HepG2 (cell line): ENCODE data around the gene CCDC93. TPM values are rescaled to one million over a fixed set of nuclear protein-coding genes. Genes with fewer than 3 reads are reported as not detected.

ENCODE experiments used
- ATAC-seq: fragments of 200-7000 bp; cut with Tn5 transposase; 3 replicates; pipeline ENCODE4 v1.9.1; 2020; ENCODE audit warnings: mild to moderate bottlenecking, moderate library complexity
- BruUV-seq: library from RNA; stranded (reverse); fragments of 400-500 nt; replicated peaks from 2 replicates; lab custom pipeline; 2021; lab: Mats Ljungman, UMichigan
- CTCF ChIA-PET: fragments of 300-600 bp; formaldehyde crosslinking; extraction: SDS; loops from one replicate; lab custom pipeline; 2021; ENCODE audit warnings: low total read pairs, inconsistent platforms, low intra/inter-chr PET ratio; lab: Yijun Ruan, JAX
- POLR2A ChIA-PET: fragments of 350-600 bp; sonication (Branson Sonifier 250); formaldehyde crosslinking; loops from one replicate; lab custom pipeline; 2020; ENCODE audit warnings: antibody characterized with exemption, inconsistent platforms; lab: Yijun Ruan, JAX
- DNase-seq: peaks from one replicate; pipeline ENCODE4 v3.0.0-alpha.2; 2015; ENCODE audit warnings: low spot score
- FAIRE-seq: peaks from 3 replicates; lab custom pipeline; 2011; peaks lifted over from hg19 to GRCh38; lab: Jason Lieb, UNC
- H2AFZ ChIP-seq: one replicate; pipeline ENCODE4 v1.6.1; 2011; ENCODE audit warnings: low read length, inconsistent platforms
- H3K27ac ChIP-seq: fragments of 300-600 bp; 3 replicates; pipeline ENCODE4 v1.8.0; 2011; ENCODE audit warnings: mixed run types, mild to moderate bottlenecking, mixed read lengths, low read length, inconsistent platforms; ENCODE audit not compliant: insufficient read depth; ENCODE audit errors: extremely low read length
- H3K27me3 ChIP-seq, 2 experiments: fragments of 200-600 bp in 1 of 2; 2 replicates in 1 of 2; 3 replicates in 1 of 2; pipeline versions ENCODE4 v1.6.0 to v1.8.0; 2011; ENCODE audit warnings: low read length in 2 of 2, mild to moderate bottlenecking in 2 of 2, moderate library complexity in 2 of 2, inconsistent platforms in 1 of 2; ENCODE audit not compliant: insufficient read depth in 2 of 2, control insufficient read depth in 1 of 2
- H3K36me3 ChIP-seq, 2 experiments: fragments of 200-600 bp in 1 of 2; replicated peaks in 1 of 2; 2 replicates in 1 of 2; 3 replicates in 1 of 2; pipeline versions ENCODE4 v1.5.1 to v1.8.0; 2011; ENCODE audit warnings: low read length in 2 of 2, inconsistent platforms in 1 of 2; ENCODE audit not compliant: insufficient read depth in 2 of 2, control insufficient read depth in 1 of 2
- H3K4me1 ChIP-seq: 2 replicates; pipeline ENCODE4 v1.5.1; 2012; ENCODE audit warnings: low read length, inconsistent platforms; ENCODE audit not compliant: insufficient read depth
- H3K4me2 ChIP-seq: 2 replicates; pipeline ENCODE4 v1.6.0; 2011; ENCODE audit warnings: low read depth, low read length, inconsistent platforms
- H3K4me3 ChIP-seq, 3 experiments: fragments of 200-600 bp in 1 of 3; sonication (generic), shearing (Covaris generic) in 1 of 3; replicated peaks in 1 of 3; 2 replicates each; pipeline ENCODE4 v1.5.1; 2011 to 2016; ENCODE audit warnings: low read length in 3 of 3, inconsistent platforms in 2 of 3, low read depth in 2 of 3, mild to moderate bottlenecking in 2 of 3, control low read depth in 1 of 3, mixed read lengths in 1 of 3; ENCODE audit not compliant: insufficient read depth in 1 of 3
- H3K79me2 ChIP-seq: one replicate; pipeline ENCODE4 v1.6.1; 2011; ENCODE audit warnings: low read length, inconsistent platforms; ENCODE audit not compliant: insufficient read depth
- H3K9ac ChIP-seq: 2 replicates; pipeline ENCODE4 v1.6.0; 2011; ENCODE audit warnings: mild to moderate bottlenecking, low read depth, low read length, inconsistent platforms; ENCODE audit not compliant: insufficient read depth
- H3K9me3 ChIP-seq: 2 replicates; pipeline ENCODE4 v1.5.1; 2012; ENCODE audit warnings: mild to moderate bottlenecking, low read length
- H4K20me1 ChIP-seq: 2 replicates; pipeline ENCODE4 v1.6.0; 2011; ENCODE audit warnings: inconsistent platforms, mild to moderate bottlenecking, low read length, moderate library complexity; ENCODE audit not compliant: insufficient read depth
- AHR ChIP-seq: IDR thresholded peaks from 2 replicates; pipeline ENCODE4 v1.6.1; 2018; ENCODE audit warnings: missing genetic modification reagents, missing compliant biosample characterization
- ATF4 ChIP-seq, 2 experiments: fragments of 450-650 bp in 1 of 2; sonication (generic) in 1 of 2; formaldehyde crosslinking; IDR thresholded peaks; 2 replicates each; pipeline versions ENCODE4 v1.5.0 to v1.8.0; 2020 to 2022; ENCODE audit warnings: mild to moderate bottlenecking in 1 of 2, missing genetic modification reagents in 1 of 2
- CBX1 ChIP-seq: IDR thresholded peaks from one replicate; pipeline ENCODE4 v1.6.1; 2016; ENCODE audit warnings: antibody characterized with exemption, low read depth
- CHCHD3 ChIP-seq: sonication (generic); formaldehyde crosslinking; IDR thresholded peaks from 2 replicates; pipeline ENCODE4 v1.8.0; 2022; ENCODE audit warnings: mild to moderate bottlenecking, missing genetic modification reagents, moderate library complexity
- MZF1 ChIP-seq: sonication (generic); formaldehyde crosslinking; IDR thresholded peaks from 2 replicates; pipeline ENCODE4 v1.8.1; 2023; ENCODE audit warnings: mild to moderate bottlenecking, missing genetic modification reagents, borderline replicate concordance
- PRDM15 ChIP-seq: sonication (generic); formaldehyde crosslinking; IDR thresholded peaks from 2 replicates; pipeline ENCODE4 v1.4.0; 2020; ENCODE audit warnings: missing genetic modification reagents
- RFX1 ChIP-seq: fragments of 450-650 bp; IDR thresholded peaks from 2 replicates; pipeline ENCODE4 v1.6.1; 2017
- SMYD3 ChIP-seq: sonication (generic); formaldehyde crosslinking; IDR thresholded peaks from 2 replicates; pipeline ENCODE4 v1.8.1; 2023; ENCODE audit warnings: mild to moderate bottlenecking, missing genetic modification reagents
- SOX6 ChIP-seq, 2 experiments: fragments of 450-650 bp in 1 of 2; sonication (generic) in 1 of 2; formaldehyde crosslinking in 1 of 2; IDR thresholded peaks; 2 replicates each; pipeline versions ENCODE4 v1.4.0 to v1.6.1; 2017 to 2020; ENCODE audit warnings: antibody characterized with exemption in 1 of 2, mild to moderate bottlenecking in 1 of 2, missing genetic modification reagents in 1 of 2
- SRF ChIP-seq: IDR thresholded peaks from 2 replicates; pipeline ENCODE4 v1.6.1; 2011; ENCODE audit warnings: mild to moderate bottlenecking, low read depth, low read length, moderate library complexity
- TBL1XR1 ChIP-seq: fragments of 150-350 bp; IDR thresholded peaks from 2 replicates; pipeline ENCODE4 v1.6.1; 2014; ENCODE audit warnings: borderline replicate concordance, low read length; ENCODE audit not compliant: partially characterized antibody
- TBX2 ChIP-seq: sonication (generic); formaldehyde crosslinking; IDR thresholded peaks from 2 replicates; pipeline ENCODE4 v1.5.0; 2020; ENCODE audit warnings: missing genetic modification reagents, mild to moderate bottlenecking, borderline replicate concordance
- USF2 ChIP-seq, 2 experiments: sonication (generic) in 1 of 2; formaldehyde crosslinking in 1 of 2; IDR thresholded peaks; 2 replicates each; pipeline versions ENCODE4 v1.5.1 to v1.6.1; 2011 to 2020; ENCODE audit warnings: borderline replicate concordance in 1 of 2, low read depth in 1 of 2, low read length in 1 of 2, mild to moderate bottlenecking in 1 of 2, missing genetic modification reagents in 1 of 2, moderate library complexity in 1 of 2
- XBP1 ChIP-seq: sonication (generic); formaldehyde crosslinking; IDR thresholded peaks from 2 replicates; pipeline ENCODE4 v1.5.0; 2020; ENCODE audit warnings: missing genetic modification reagents
- ZBTB44 ChIP-seq: sonication (generic); formaldehyde crosslinking; IDR thresholded peaks from 2 replicates; pipeline ENCODE4 v1.4.0; 2020; ENCODE audit warnings: missing genetic modification reagents
- ZNF256 ChIP-seq: sonication (generic); formaldehyde crosslinking; conservative IDR thresholded peaks from 2 replicates; pipeline ENCODE4 v1.4.0; 2020; ENCODE audit warnings: missing genetic modification reagents
- ZSCAN20 ChIP-seq: sonication (generic); formaldehyde crosslinking; IDR thresholded peaks from 2 replicates; pipeline ENCODE4 v1.4.0; 2020; ENCODE audit warnings: missing genetic modification reagents, mild to moderate bottlenecking, borderline replicate concordance
- WGBS: methylation state at CpG from one replicate; pipeline ENCODE4 v1.1.6; 2017; ENCODE audit warnings: low lambda C conversion rate; 5-methylcytosine and 5-hydroxymethylcytosine counted together
- in situ Hi-C: cut with HindIII; loops from 2 replicates; pipeline ENCODE4 v1.10.0; 2017; ENCODE audit warnings: low pct_unique_long_range_greater_than_20kb; ENCODE audit not compliant: extremely low pct_ligation_motif_present
- intact Hi-C: fragments of 100-400 bp; cut with micrococcal nuclease; formaldehyde crosslinking; loops from one replicate; pipeline ENCODE4 v1.10.0; 2022; ENCODE audit not compliant: unreplicated experiment
- polyA plus RNA-seq, 8 experiments: library from polyadenylated mRNA; depleted of rRNA in 3 of 8; stranded (reverse) in 7 of 8; unstranded in 1 of 8; fragments of >200 nt; fragmentation: Illumina TruSeq in 4 of 8; extraction: Trizol in 4 of 8; gene quantifications; 2 replicates each; pipeline versions ENCODE4 v1.2.1 to v1.2.3, GENCODE V29; 2011 to 2016; ENCODE audit warnings: low read depth in 4 of 8, missing spikeins in 1 of 8, mixed read lengths in 1 of 8; ENCODE audit not compliant: insufficient read depth in 1 of 8
- total RNA-seq, 5 experiments: library from RNA; depleted of rRNA; stranded (reverse); fragments of >200 nt; fragmentation: Illumina TruSeq; extraction: Trizol; gene quantifications; 2 replicates each; pipeline ENCODE4 v1.2.3, GENCODE V29; 2016; ENCODE audit warnings: low read depth in 1 of 5

Gene CCDC93
- total and polyA plus RNA-seq, 2 of the 13 experiments (the other 11 are each of a cell fraction or from before 2014, with no cell fraction given), result 37.2 to 53.2 TPM

GRCh38 chr2:117931266-117931665 lies 82.6 kb downstream of the CCDC93 start:
- no peak for DNase-seq
- Histone ChIP-seq H3K4me2 (no peak overlapping the region), H3K27me3 (no peaks in the 10 kb centered on the region), H3K36me3 (peaks cover 18 to 48% of the 10 kb centered on the region in 2 experiments), H4K20me1 (no peaks in the 10 kb centered on the region), H3K4me3 (no peak overlapping the region), H2AFZ (no peak overlapping the region), H3K9ac (no peak overlapping the region), H3K9me3 (no peaks in the 10 kb centered on the region), H3K27ac (no peak overlapping the region), H3K79me2 (no peaks in the 10 kb centered on the region), H3K4me1 (peaks cover 29% of the 10 kb centered on the region)
- ATAC-seq, result no peak
- CTCF ChIA-PET, result no interaction called here
- in situ Hi-C loops, result loop anchor here (10.0 kb wide), 1 partner anchor 106 kb away; no protein-coding TSS in a partner anchor
- WGBS, result 97% methylated on average over 4 of the region's 4 CpGs
- intact Hi-C loops, result no loop called here
- POLR2A ChIA-PET, result no interaction called here
- no peak for FAIRE-seq
- no TSS peak for BruUV-seq
- TF ChIP-seq MZF1 (CRISPR knock-in tag), result no peak
- no peak for TF ChIP-seq SMYD3 (CRISPR knock-in tag)
- no peak for TF ChIP-seq SRF
- TF ChIP-seq TBX2 (CRISPR knock-in tag), result no peak
- TF ChIP-seq ATF4 (CRISPR knock-in tag; IDR thresholded peaks at IDR 0.05), result no peak
- no peak for TF ChIP-seq PRDM15
- no peak for TF ChIP-seq RFX1
- TF ChIP-seq TBL1XR1, result no peak
- TF ChIP-seq XBP1 (CRISPR knock-in tag), result no peak
- no peak for TF ChIP-seq ZSCAN20 (CRISPR knock-in tag)
- TF ChIP-seq ZBTB44 (CRISPR knock-in tag), result no peak
- no peak for TF ChIP-seq SOX6 (IDR thresholded peaks at IDR 0.05)
- no peak for TF ChIP-seq SOX6 (CRISPR knock-in tag; IDR thresholded peaks at IDR 0.05)
- TF ChIP-seq USF2 (IDR thresholded peaks at IDR 0.05; ENCODE audit: low read depth, low read length), result no peak
- no peak for TF ChIP-seq USF2 (CRISPR knock-in tag; IDR thresholded peaks at IDR 0.05; ENCODE audit: borderline replicate concordance)
- TF ChIP-seq CBX1, result no peak
- TF ChIP-seq CHCHD3 (CRISPR knock-in tag), result no peak
- no peak for TF ChIP-seq ZNF256
- TF ChIP-seq AHR (CRISPR knock-in tag), result no peak
